Panc1 (cell line): ENCODE results near the gene HADHA.

Experiments used
- CTCF ChIP-seq: fragments of 450-650 bp; IDR thresholded peaks from 2 replicates; pipeline ENCODE4 v1.5.1; 2017; ENCODE audit warnings: mild to moderate bottlenecking
- POLR2AphosphoS5 ChIP-seq: IDR thresholded peaks from 2 replicates; pipeline ENCODE4 v1.6.1; 2012; ENCODE audit warnings: mild to moderate bottlenecking, low read depth, low read length, moderate library complexity
- SIN3A ChIP-seq: IDR thresholded peaks from 2 replicates; pipeline ENCODE4 v1.6.1; 2012; ENCODE audit warnings: low read depth, mild to moderate bottlenecking, low read length, moderate library complexity, borderline replicate concordance; ENCODE audit not compliant: insufficient read depth
- TCF7L2 ChIP-seq: IDR thresholded peaks from 2 replicates; pipeline ENCODE4 v1.6.1; 2011; ENCODE audit warnings: mild to moderate bottlenecking, low read depth, low read length, inconsistent platforms
- TF ChIP-seq, protein P1 (sequence below), 2 experiments: IDR thresholded peaks; 2 replicates each; pipeline ENCODE4 v1.6.1; 2011 to 2012; ENCODE audit warnings: low read depth in 2 of 2, control low read depth in 1 of 2, low read length in 1 of 2, mild to moderate bottlenecking in 1 of 2, moderate library complexity in 1 of 2; ENCODE audit not compliant: insufficient read depth in 1 of 2

DNA sequence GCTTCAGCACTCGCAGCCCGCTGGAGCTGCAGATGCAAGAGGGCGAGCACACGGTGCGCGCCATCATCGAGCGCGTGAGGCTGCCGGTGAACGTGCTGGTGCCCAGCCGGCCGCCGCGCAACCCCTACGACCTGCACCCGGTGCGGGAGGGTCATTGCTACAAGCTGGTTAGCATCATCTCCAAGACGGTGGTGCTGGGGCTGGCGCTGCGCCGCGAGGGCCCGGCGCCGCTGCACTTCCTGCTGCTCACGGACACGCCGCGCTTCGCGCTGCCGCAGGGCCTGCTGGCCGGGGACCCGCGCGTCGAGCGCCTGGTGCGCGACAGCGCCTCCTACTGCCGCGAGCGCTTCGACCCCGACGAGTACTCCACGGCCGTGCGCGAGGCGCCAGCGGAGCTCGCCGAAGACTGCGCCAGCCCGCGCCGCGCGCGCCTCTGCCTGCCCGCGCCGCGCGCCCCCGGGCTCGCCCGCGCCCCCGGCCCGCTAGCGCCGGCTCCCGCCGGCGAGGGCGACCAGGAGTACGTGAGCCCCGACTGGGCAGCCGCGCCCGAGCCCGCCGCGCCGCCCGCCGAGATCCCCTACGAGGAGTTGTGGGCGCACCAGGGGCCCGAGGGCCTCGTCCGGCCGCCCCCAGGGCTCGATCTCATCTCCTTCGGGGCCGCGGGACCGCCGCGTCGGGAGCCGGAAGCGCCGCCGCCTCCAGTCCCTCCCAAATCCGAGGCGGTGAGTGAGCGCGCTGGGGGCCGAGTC lies 59.7 kb downstream of the HADHA start:
- TF ChIP-seq CTCF (peak; percentile 91; the same call in 1 of the 2 replicates), POLR2AphosphoS5 (no peak), TCF7L2 (no peak), SIN3A (no peak)
- TF ChIP-seq, protein P1, sequence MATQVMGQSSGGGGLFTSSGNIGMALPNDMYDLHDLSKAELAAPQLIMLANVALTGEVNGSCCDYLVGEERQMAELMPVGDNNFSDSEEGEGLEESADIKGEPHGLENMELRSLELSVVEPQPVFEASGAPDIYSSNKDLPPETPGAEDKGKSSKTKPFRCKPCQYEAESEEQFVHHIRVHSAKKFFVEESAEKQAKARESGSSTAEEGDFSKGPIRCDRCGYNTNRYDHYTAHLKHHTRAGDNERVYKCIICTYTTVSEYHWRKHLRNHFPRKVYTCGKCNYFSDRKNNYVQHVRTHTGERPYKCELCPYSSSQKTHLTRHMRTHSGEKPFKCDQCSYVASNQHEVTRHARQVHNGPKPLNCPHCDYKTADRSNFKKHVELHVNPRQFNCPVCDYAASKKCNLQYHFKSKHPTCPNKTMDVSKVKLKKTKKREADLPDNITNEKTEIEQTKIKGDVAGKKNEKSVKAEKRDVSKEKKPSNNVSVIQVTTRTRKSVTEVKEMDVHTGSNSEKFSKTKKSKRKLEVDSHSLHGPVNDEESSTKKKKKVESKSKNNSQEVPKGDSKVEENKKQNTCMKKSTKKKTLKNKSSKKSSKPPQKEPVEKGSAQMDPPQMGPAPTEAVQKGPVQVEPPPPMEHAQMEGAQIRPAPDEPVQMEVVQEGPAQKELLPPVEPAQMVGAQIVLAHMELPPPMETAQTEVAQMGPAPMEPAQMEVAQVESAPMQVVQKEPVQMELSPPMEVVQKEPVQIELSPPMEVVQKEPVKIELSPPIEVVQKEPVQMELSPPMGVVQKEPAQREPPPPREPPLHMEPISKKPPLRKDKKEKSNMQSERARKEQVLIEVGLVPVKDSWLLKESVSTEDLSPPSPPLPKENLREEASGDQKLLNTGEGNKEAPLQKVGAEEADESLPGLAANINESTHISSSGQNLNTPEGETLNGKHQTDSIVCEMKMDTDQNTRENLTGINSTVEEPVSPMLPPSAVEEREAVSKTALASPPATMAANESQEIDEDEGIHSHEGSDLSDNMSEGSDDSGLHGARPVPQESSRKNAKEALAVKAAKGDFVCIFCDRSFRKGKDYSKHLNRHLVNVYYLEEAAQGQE (IDR thresholded peaks at IDR 0.05; ENCODE audit: insufficient read depth in 1 of 2, low read depth in 2 of 2, low read length in 1 of 2) = no peak
